ENCODE measurements around the gene ZNF280C.
"Not testable (repeated sequence)": the region's sequence is repeated elsewhere in the genome, so short reads cannot be mapped to it uniquely, and the experiment has no call there.

ZNF280C gene

GRCh38 chrX:130261296-130261893 lies 7.3 kb downstream of the ZNF280C start:
- no peak for DNase-seq (ENCODE audit: low spot score)

- no peak for DNase-seq (ENCODE audit: low spot score)
Measured at GRCh38 chrX:130260316-130260715, 8.4 kb downstream of the ZNF280C start.

GRCh38 chrX:130253916-130254315 lies 14.8 kb downstream of the ZNF280C start:
- no peak for DNase-seq (ENCODE audit: low spot score)

GRCh38 chrX:130251671-130252070 lies 17.0 kb downstream of the ZNF280C start:
- DNase-seq (ENCODE audit: low spot score), result no peak

- no peak for DNase-seq (ENCODE audit: low spot score)
Measured at GRCh38 chrX:130247996-130248395, 20.7 kb downstream of the ZNF280C start.

- DNase-seq (ENCODE audit: low spot score), result no peak
Measured at GRCh38 chrX:130246084-130246483, 22.6 kb downstream of the ZNF280C start.

GRCh38 chrX:130245441-130245840 lies 23.3 kb downstream of the ZNF280C start:
- DNase-seq (ENCODE audit: low spot score), result no peak

GRCh38 chrX:130231184-130231583 lies 37.5 kb downstream of the ZNF280C start:
- not testable (repeated sequence) for DNase-seq (ENCODE audit: low spot score)

GRCh38 chrX:130228871-130229270 lies 39.8 kb downstream of the ZNF280C start:
- DNase-seq (ENCODE audit: low spot score), result no peak

GRCh38 chrX:130224810-130225209 lies 43.9 kb downstream of the ZNF280C start:
- no peak for DNase-seq (ENCODE audit: low spot score)

GRCh38 chrX:130216320-130216719 lies 52.4 kb downstream of the ZNF280C start:
- DNase-seq (ENCODE audit: low spot score), result no peak

GRCh38 chrX:130213376-130213775 lies 55.3 kb downstream of the ZNF280C start:
- DNase-seq (ENCODE audit: low spot score), result no peak

GRCh38 chrX:130212371-130212770 lies 56.3 kb downstream of the ZNF280C start:
- DNase-seq (ENCODE audit: low spot score), result no peak

GRCh38 chrX:130211415-130212186 lies 57.1 kb downstream of the ZNF280C start:
- DNase-seq (ENCODE audit: low spot score), result no peak

GRCh38 chrX:130204647-130205046 lies 64.1 kb downstream of the ZNF280C start:
- DNase-seq (ENCODE audit: low spot score), result no peak

- no peak for DNase-seq (ENCODE audit: low spot score)
Measured at GRCh38 chrX:130197464-130197863, 71.2 kb downstream of the ZNF280C start.

- DNase-seq (ENCODE audit: low spot score), result no peak
Measured at GRCh38 chrX:130196466-130196865, 72.2 kb downstream of the ZNF280C start.

- no peak for DNase-seq (ENCODE audit: low spot score)
Measured at GRCh38 chrX:130190801-130191200, 77.9 kb downstream of the ZNF280C start.

GRCh38 chrX:130186651-130187050 lies 82.0 kb downstream of the ZNF280C start:
- DNase-seq (ENCODE audit: low spot score), result no peak

GRCh38 chrX:130184857-130185256 lies 83.8 kb downstream of the ZNF280C start:
- no peak for DNase-seq (ENCODE audit: low spot score)

- DNase-seq (ENCODE audit: low spot score), result no peak
Measured at GRCh38 chrX:130184168-130184567, 84.5 kb downstream of the ZNF280C start.

- DNase-seq (ENCODE audit: low spot score), result no peak
Measured at GRCh38 chrX:130179579-130180215, 89.0 kb downstream of the ZNF280C start.

GRCh38 chrX:130179170-130179569 lies 89.5 kb downstream of the ZNF280C start:
- no peak for DNase-seq (ENCODE audit: low spot score)
